Spleen (tissue), 11 donors: ENCODE data around the gene PLD5. TPM values are rescaled to one million over a fixed set of nuclear protein-coding genes. Genes with fewer than 3 reads are reported as not detected.

Experiments used
- DNase-seq: peaks from one replicate; pipeline ENCODE4 v3.0.0-alpha.2; 2020
- H3K27ac ChIP-seq, 8 donors: fragments of 200-600 bp; sonication (generic) in 7 of 8; 1 replicate in 4 of 8; 2 replicates in 4 of 8; pipeline versions ENCODE4 v1.5.0 to v1.8.0; 2016 to 2021; ENCODE audit warnings: inconsistent platforms in 4 of 8, mild to moderate bottlenecking in 4 of 8, moderate library complexity in 1 of 8
- H3K27me3 ChIP-seq, 7 donors: fragments of 200-600 bp; sonication (generic) in 6 of 7; replicated peaks in 1 of 7; 1 replicate in 4 of 7; 2 replicates in 3 of 7; pipeline versions ENCODE4 v1.5.0 to v1.8.0; 2016 to 2021; ENCODE audit warnings: inconsistent platforms in 3 of 7, mild to moderate bottlenecking in 1 of 7
- H3K36me3 ChIP-seq, 6 donors: fragments of 200-600 bp; sonication (generic) in 5 of 6; 1 replicate in 4 of 6; 2 replicates in 2 of 6; pipeline versions ENCODE4 v1.5.0 to v1.8.0; 2016 to 2021; ENCODE audit warnings: inconsistent platforms in 2 of 6
- H3K4me1 ChIP-seq, 6 donors: fragments of 200-600 bp; sonication (generic) in 5 of 6; 1 replicate in 3 of 6; 2 replicates in 3 of 6; pipeline versions ENCODE4 v1.5.0 to v1.8.0; 2016 to 2021; ENCODE audit warnings: inconsistent platforms in 3 of 6
- H3K4me3 ChIP-seq, 8 donors: fragments of 200-600 bp; sonication (generic) in 7 of 8; 1 replicate in 4 of 8; 2 replicates in 4 of 8; pipeline versions ENCODE4 v1.5.0 to v1.8.0; 2016 to 2021; ENCODE audit warnings: inconsistent platforms in 4 of 8, mild to moderate bottlenecking in 4 of 8, moderate library complexity in 2 of 8
- H3K9me3 ChIP-seq, 8 donors: fragments of 200-600 bp; sonication (generic) in 7 of 8; 1 replicate in 4 of 8; 2 replicates in 4 of 8; pipeline versions ENCODE4 v1.5.0 to v1.8.0; 2016 to 2021; ENCODE audit warnings: inconsistent platforms in 4 of 8
- POLR2A ChIP-seq, 3 donors: fragments of 450-650 bp; IDR thresholded peaks; one replicate each; pipeline ENCODE4 v1.5.1; 2017; ENCODE audit warnings: antibody characterized with exemption in 3 of 3, mild to moderate bottlenecking in 1 of 3
- POLR2AphosphoS5 ChIP-seq, 3 donors: sonication (generic); formaldehyde crosslinking; IDR thresholded peaks; one replicate each; pipeline ENCODE4 v1.5.1; 2017; ENCODE audit warnings: antibody characterized with exemption in 3 of 3
- WGBS, 5 donors: extraction: QIAGEN DNeasy Blood & Tissue Kit in 3 of 5; methylation state at CpG; one replicate each; pipeline versions ENCODE4 v1.1.5 to v1.1.7; 2013 to 2018; 5-methylcytosine and 5-hydroxymethylcytosine counted together
- intact Hi-C: fragments of 100-400 bp; cut with DNase I; formaldehyde crosslinking; loops from one replicate; pipeline ENCODE4 v1.15.0; 2023; ENCODE audit warnings: low total_unique reads
- polyA plus RNA-seq, 3 donors: library from polyadenylated mRNA; stranded (reverse); fragments of 200-250 nt; gene quantifications; one replicate each; pipeline ENCODE4 v1.2.1, GENCODE V29; 2013
- total RNA-seq, 7 donors: library from RNA; depleted of rRNA in 3 of 7; stranded (reverse); fragments of >200 nt in 3 of 7; fragmentation: NEBNext Ultra II Directional in 4 of 7; extraction: Animal tissue kit (Norgen Biotek cat#: 25700) in 4 of 7; gene quantifications; one replicate each; pipeline versions ENCODE4 v1.1.0 to v1.2.1, GENCODE V29; 2016 to 2021
- TF ChIP-seq, protein P1 (sequence below), 11 experiments: fragments of 200-600 bp in 7 of 11; fragments of 450-650 bp in 4 of 11; sonication (generic) in 4 of 11; IDR thresholded peaks in 8 of 11; conservative IDR thresholded peaks in 3 of 11; 1 replicate in 7 of 11; 2 replicates in 4 of 11; pipeline versions ENCODE4 v1.4.0 to v1.8.0; 2016 to 2021; ENCODE audit warnings: antibody characterized with exemption in 11 of 11, inconsistent platforms in 4 of 11, mild to moderate bottlenecking in 1 of 11
- donor health status: healthy with polysubstance abuse.
- donor health status: DM: no; HTN: no; CAD: no; lungs with moderate emphysema.
- donor health status: DM: no; HTN: no; CAD: no.
- donor health status: Bipolar disorder and iron deficiency.
- donor health status: healthy.
- donor health status: DM: no; HTN: no; CAD: no.
- donor health status: DM: yes; HTN: yes; CAD: no.

Gene PLD5
- total and polyA plus RNA-seq, 10 donors, result 0.17 to 1.0 (median 0.44) TPM; not detected in 1

DNA sequence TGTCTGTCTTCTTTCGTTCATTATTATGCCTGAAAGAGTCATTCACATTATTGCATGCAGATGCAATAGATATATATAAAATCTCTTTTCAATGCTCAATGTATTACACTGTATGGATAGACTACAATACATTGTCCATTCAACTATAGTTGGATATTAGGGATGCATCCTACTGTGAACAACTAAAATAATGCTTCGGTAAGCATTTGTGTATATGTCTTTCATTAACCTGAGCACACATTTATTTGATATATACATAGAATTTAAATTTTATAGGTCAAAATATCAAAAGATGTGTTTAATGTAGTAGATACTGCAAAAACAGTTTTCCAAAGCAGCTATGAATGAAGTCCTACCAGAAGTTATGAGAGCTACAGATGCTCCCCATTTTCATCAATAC lies 8.9 kb downstream of the PLD5 start:
- H3K27ac ChIP-seq, result no peak overlapping the region
- peaks cover 0 to 12% (median 0%) of the 10 kb centered on the region in 7 donors for H3K27me3 ChIP-seq
- peaks cover 0 to 12% (median 0%) of the 10 kb centered on the region in 8 donors for H3K9me3 ChIP-seq
- TF ChIP-seq, protein P1, sequence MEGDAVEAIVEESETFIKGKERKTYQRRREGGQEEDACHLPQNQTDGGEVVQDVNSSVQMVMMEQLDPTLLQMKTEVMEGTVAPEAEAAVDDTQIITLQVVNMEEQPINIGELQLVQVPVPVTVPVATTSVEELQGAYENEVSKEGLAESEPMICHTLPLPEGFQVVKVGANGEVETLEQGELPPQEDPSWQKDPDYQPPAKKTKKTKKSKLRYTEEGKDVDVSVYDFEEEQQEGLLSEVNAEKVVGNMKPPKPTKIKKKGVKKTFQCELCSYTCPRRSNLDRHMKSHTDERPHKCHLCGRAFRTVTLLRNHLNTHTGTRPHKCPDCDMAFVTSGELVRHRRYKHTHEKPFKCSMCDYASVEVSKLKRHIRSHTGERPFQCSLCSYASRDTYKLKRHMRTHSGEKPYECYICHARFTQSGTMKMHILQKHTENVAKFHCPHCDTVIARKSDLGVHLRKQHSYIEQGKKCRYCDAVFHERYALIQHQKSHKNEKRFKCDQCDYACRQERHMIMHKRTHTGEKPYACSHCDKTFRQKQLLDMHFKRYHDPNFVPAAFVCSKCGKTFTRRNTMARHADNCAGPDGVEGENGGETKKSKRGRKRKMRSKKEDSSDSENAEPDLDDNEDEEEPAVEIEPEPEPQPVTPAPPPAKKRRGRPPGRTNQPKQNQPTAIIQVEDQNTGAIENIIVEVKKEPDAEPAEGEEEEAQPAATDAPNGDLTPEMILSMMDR (IDR thresholded peaks at IDR 0.05 in 8 of 11, conservative IDR thresholded peaks at IDR 0.05 in 3 of 11), result no peak
- no peak for TF ChIP-seq POLR2A (IDR thresholded peaks at IDR 0.05)
- TF ChIP-seq POLR2AphosphoS5 (IDR thresholded peaks at IDR 0.05), result no peak
- H3K36me3 ChIP-seq, result no peaks in the 10 kb centered on the region
- intact Hi-C loops, result no loop called here
- no peak overlapping the region for H3K4me3 ChIP-seq
- H3K4me1 ChIP-seq, result no peaks in the 10 kb centered on the region
- 39 to 93% (median 81%) methylated on average over 2 of the region's 2 CpGs for WGBS, 5 donors
- no peak for DNase-seq

DNA sequence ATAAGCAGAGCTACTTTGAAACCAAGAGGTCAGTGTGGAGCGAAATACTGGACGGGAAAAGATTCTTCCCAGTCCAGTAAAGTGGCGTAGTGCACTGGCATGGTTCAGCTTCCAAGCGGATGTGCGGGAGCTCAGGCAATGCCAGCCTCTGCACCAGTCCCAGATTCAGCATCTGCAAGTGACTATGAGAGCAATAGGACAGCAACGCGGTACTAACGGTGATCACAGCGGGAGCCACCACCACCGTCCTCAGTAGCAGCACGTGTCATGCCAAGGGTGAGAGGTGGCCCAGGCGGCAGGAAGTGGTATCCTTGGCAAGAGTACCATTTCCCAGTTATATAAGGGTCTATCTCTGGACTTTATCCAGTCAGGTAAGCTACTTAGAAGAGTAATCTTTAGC lies 17.8 kb downstream of the PLD5 start:
- Histone ChIP-seq H3K4me1 (no peaks in the 10 kb centered on the region), H3K27me3 (no peaks in the 10 kb centered on the region), H3K36me3 (no peaks in the 10 kb centered on the region), H3K27ac (no peak overlapping the region), H3K9me3 (no peaks in the 10 kb centered on the region), H3K4me3 (no peak overlapping the region)
- 85 to 93% (median 89%) methylated on average over 12 of the region's 12 CpGs for WGBS, 5 donors
- intact Hi-C loops, result no loop called here
- no peak for DNase-seq
- TF ChIP-seq POLR2A (IDR thresholded peaks at IDR 0.05) (no peak), POLR2AphosphoS5 (IDR thresholded peaks at IDR 0.05) (no peak)
- TF ChIP-seq, protein P1 (IDR thresholded peaks at IDR 0.05 in 8 of 11, conservative IDR thresholded peaks at IDR 0.05 in 3 of 11), result no peak

DNA sequence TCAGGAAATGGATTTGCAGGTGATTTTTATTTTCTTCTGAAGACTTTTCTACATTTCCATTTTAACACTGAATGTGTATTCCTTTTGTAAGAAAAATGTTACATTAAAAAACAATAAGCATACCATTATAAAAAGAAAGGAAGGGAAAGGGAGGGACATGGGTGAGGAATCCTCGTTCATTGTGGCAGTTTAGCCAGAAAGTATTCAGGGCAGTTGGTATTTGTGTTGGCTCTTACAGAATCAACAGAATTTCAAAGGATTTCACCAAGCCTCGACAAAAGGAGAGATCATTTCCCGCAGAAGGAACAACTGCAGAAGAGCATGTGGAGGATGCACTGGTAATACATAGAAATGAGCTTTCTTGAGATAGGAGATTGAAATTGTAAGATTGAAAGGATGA lies 35.0 kb downstream of the PLD5 start:
- Histone ChIP-seq H3K36me3 (no peaks in the 10 kb centered on the region), H3K27ac (no peak overlapping the region), H3K9me3 (peaks cover 0 to 9% (median 0%) of the 10 kb centered on the region in 8 donors), H3K27me3 (no peaks in the 10 kb centered on the region), H3K4me1 (no peaks in the 10 kb centered on the region), H3K4me3 (no peak overlapping the region)
- TF ChIP-seq POLR2A (IDR thresholded peaks at IDR 0.05) (no peak), POLR2AphosphoS5 (IDR thresholded peaks at IDR 0.05) (no peak)
- TF ChIP-seq, protein P1 (IDR thresholded peaks at IDR 0.05 in 8 of 11, conservative IDR thresholded peaks at IDR 0.05 in 3 of 11), result no peak
- 58 to 64% (median 59%) methylated on average over 3 of the region's 3 CpGs for WGBS, 5 donors
- DNase-seq, result no peak
- intact Hi-C loops, result no loop called here

DNA sequence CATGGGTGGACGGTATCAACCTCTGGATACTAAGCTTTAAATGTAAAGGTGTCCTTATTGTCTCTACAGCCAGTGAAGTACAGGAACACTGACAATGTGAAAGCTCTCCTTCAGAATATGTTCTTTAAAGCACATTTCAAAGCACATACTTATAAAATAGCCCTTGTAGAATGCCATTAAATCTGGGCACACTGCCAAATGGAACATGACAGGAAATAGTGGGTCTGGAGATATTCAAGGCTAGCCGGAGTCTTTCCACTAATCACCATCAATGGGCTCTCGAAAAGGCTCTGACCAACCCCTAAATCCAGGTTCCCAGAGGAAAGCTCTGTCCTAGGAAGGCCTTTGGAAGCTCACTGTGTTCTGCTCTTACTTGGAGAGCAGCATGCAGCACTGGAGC lies 46.6 kb downstream of the PLD5 start:
- Histone ChIP-seq H3K36me3 (no peaks in the 10 kb centered on the region), H3K4me3 (no peak overlapping the region), H3K27me3 (no peaks in the 10 kb centered on the region), H3K27ac (no peak overlapping the region), H3K4me1 (no peaks in the 10 kb centered on the region), H3K9me3 (peaks cover 0 to 15% (median 0%) of the 10 kb centered on the region in 8 donors)
- WGBS, 5 donors, result 19 to 27% (median 24%) methylated on average over 3 of the region's 3 CpGs
- intact Hi-C loops, result no loop called here
- TF ChIP-seq POLR2AphosphoS5 (IDR thresholded peaks at IDR 0.05) (no peak), POLR2A (IDR thresholded peaks at IDR 0.05) (no peak)
- TF ChIP-seq, protein P1 (IDR thresholded peaks at IDR 0.05 in 8 of 11, conservative IDR thresholded peaks at IDR 0.05 in 3 of 11), result no peak
- DNase-seq, result no peak
